Measurements from ENCODE around the gene ADH7.

DNA sequence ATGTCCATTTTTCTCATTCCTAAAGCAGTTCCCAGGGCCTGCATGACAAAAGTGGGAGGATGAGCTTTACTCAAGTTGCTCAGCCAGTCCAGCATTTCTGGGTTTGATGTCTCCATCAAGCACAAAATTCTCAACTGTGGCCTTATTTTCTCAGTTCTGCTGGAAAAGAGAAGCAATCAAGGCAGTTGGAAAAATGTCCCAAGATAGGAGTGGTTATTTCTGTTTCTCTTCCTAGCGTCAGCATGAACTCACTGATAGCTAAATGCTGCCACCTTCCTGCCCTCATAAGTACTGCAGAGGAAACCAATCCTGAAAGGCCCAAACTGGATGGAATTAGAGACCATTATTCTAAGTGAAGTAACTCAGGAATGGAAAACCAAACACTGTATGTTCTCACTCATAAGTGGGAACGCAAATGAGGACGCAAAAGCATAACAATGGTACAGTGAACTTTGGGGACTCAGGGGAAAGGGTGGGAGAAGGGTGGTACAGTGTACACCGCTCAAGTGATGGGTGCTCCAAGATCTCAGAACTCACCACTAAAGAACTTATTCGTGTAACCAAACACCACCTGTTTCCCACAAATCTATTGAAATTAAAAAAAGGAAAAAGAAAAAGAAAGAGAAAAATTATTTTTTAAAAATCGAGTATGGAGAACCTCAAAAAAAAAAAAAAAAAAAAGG lies 29.6 kb downstream of the ADH7 start:
- no peak for TF ChIP-seq SRF (IDR thresholded peaks at IDR 0.05; ENCODE audit: low read depth, low read length)
- TF ChIP-seq SUZ12 (IDR thresholded peaks at IDR 0.05; ENCODE audit: low read length), result no peak
- no peak for TF ChIP-seq EZH2 (IDR thresholded peaks at IDR 0.05; ENCODE audit: low read depth, low read length, severe bottlenecking)
- TF ChIP-seq GTF2F1 (IDR thresholded peaks at IDR 0.05; ENCODE audit: borderline replicate concordance, low read depth, low read length), result no peak
- TF ChIP-seq ZNF274 (IDR thresholded peaks at IDR 0.05; ENCODE audit: borderline replicate concordance, extremely low read depth, low read length), result no peak
- TF ChIP-seq, protein P1, sequence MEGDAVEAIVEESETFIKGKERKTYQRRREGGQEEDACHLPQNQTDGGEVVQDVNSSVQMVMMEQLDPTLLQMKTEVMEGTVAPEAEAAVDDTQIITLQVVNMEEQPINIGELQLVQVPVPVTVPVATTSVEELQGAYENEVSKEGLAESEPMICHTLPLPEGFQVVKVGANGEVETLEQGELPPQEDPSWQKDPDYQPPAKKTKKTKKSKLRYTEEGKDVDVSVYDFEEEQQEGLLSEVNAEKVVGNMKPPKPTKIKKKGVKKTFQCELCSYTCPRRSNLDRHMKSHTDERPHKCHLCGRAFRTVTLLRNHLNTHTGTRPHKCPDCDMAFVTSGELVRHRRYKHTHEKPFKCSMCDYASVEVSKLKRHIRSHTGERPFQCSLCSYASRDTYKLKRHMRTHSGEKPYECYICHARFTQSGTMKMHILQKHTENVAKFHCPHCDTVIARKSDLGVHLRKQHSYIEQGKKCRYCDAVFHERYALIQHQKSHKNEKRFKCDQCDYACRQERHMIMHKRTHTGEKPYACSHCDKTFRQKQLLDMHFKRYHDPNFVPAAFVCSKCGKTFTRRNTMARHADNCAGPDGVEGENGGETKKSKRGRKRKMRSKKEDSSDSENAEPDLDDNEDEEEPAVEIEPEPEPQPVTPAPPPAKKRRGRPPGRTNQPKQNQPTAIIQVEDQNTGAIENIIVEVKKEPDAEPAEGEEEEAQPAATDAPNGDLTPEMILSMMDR (IDR thresholded peaks at IDR 0.05; ENCODE audit: control extremely low read depth in 1 of 3, insufficient read depth in 1 of 3, low read depth in 1 of 3, low read length in 3 of 3), result peak in 2 of 3 experiments; percentile 80 to 84; a peak in 3 of 4 replicates
- TF ChIP-seq, protein P2, sequence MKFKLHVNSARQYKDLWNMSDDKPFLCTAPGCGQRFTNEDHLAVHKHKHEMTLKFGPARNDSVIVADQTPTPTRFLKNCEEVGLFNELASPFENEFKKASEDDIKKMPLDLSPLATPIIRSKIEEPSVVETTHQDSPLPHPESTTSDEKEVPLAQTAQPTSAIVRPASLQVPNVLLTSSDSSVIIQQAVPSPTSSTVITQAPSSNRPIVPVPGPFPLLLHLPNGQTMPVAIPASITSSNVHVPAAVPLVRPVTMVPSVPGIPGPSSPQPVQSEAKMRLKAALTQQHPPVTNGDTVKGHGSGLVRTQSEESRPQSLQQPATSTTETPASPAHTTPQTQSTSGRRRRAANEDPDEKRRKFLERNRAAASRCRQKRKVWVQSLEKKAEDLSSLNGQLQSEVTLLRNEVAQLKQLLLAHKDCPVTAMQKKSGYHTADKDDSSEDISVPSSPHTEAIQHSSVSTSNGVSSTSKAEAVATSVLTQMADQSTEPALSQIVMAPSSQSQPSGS (IDR thresholded peaks at IDR 0.05; ENCODE audit: low read length), result no peak
- TF ChIP-seq POLR2A (IDR thresholded peaks at IDR 0.05; ENCODE audit: control extremely low read depth in 1 of 2, low read depth in 2 of 2, low read length in 2 of 2), result no peak
- TF ChIP-seq CHD2 (IDR thresholded peaks at IDR 0.05; ENCODE audit: low read length), result no peak
- no peak for TF ChIP-seq PHF8 (conservative IDR thresholded peaks at IDR 0.05; ENCODE audit: low read depth, low read length)
- no peak for TF ChIP-seq RFX5 (IDR thresholded peaks at IDR 0.05; ENCODE audit: borderline replicate concordance, low read depth, low read length)
- no peak for TF ChIP-seq CEBPB (IDR thresholded peaks at IDR 0.05; ENCODE audit: low read depth, low read length)
- TF ChIP-seq, protein P3, sequence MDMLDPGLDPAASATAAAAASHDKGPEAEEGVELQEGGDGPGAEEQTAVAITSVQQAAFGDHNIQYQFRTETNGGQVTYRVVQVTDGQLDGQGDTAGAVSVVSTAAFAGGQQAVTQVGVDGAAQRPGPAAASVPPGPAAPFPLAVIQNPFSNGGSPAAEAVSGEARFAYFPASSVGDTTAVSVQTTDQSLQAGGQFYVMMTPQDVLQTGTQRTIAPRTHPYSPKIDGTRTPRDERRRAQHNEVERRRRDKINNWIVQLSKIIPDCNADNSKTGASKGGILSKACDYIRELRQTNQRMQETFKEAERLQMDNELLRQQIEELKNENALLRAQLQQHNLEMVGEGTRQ (IDR thresholded peaks at IDR 0.05; ENCODE audit: low read length), result no peak
- TF ChIP-seq SIX5 (IDR thresholded peaks at IDR 0.05; ENCODE audit: low read depth, low read length), result no peak

Data from H1 (cell line).